Activated CD4-positive, alpha-beta T cell treated with anti-CD3 and anti-CD28 coated beads for 36 hours (primary cell): ENCODE data around the gene BRINP2. TPM values are rescaled to one million over a fixed set of nuclear protein-coding genes. Genes with fewer than 3 reads are reported as not detected.

Experiments
- ATAC-seq: fragments of 200-7000 bp; cut with Tn5 transposase; one replicate; pipeline ENCODE4 v1.10.0; 2021; ENCODE audit warnings: mild to moderate bottlenecking, moderate library complexity
- CTCF ChIA-PET: fragments of 350-600 bp; sonication (Branson Sonifier 250); formaldehyde crosslinking; loops from one replicate; lab custom pipeline; 2021; ENCODE audit warnings: antibody characterized with exemption; lab: Charles Lee
- POLR2A ChIA-PET: fragments of 350-600 bp; sonication (Branson Sonifier 250); formaldehyde crosslinking; loops from one replicate; lab custom pipeline; 2021; ENCODE audit warnings: antibody characterized with exemption, inconsistent platforms; lab: Charles Lee
- DNase-seq: peaks from one replicate; pipeline ENCODE4 v3.0.0-alpha.2; 2020
- H3K27ac Mint-ChIP-seq: one replicate; pipeline ENCODE4 v1.8.0; 2021; ENCODE audit warnings: mixed read lengths
- H3K27me3 Mint-ChIP-seq: one replicate; pipeline ENCODE4 v1.8.0; 2021; ENCODE audit warnings: mixed read lengths
- H3K36me3 Mint-ChIP-seq: one replicate; pipeline ENCODE4 v1.8.0; 2021; ENCODE audit warnings: low read depth, mixed read lengths
- H3K4me1 Mint-ChIP-seq: one replicate; pipeline ENCODE4 v1.8.0; 2021; ENCODE audit warnings: mixed read lengths
- H3K4me3 Mint-ChIP-seq: one replicate; pipeline ENCODE4 v1.8.0; 2021; ENCODE audit warnings: mild to moderate bottlenecking, moderate library complexity, mixed read lengths
- H3K9me3 Mint-ChIP-seq: one replicate; pipeline ENCODE4 v1.8.0; 2021; ENCODE audit warnings: low read depth, mixed read lengths
- intact Hi-C, 2 experiments: fragments of 100-400 bp; cut with DNase I in 1 of 2; cut with micrococcal nuclease in 1 of 2; formaldehyde crosslinking; loops; one replicate each; pipeline versions ENCODE4 v1.14.2 to v1.15.1; 2022 to 2024; cut with DNase I, micrococcal nuclease
- total RNA-seq, 2 experiments: library from RNA; stranded (reverse); gene quantifications; one replicate each; pipeline ENCODE4 v1.2.3, GENCODE V29; 2021

The BRINP2 gene
- total RNA-seq, 2 experiments from 2014 or later: not detected

DNA sequence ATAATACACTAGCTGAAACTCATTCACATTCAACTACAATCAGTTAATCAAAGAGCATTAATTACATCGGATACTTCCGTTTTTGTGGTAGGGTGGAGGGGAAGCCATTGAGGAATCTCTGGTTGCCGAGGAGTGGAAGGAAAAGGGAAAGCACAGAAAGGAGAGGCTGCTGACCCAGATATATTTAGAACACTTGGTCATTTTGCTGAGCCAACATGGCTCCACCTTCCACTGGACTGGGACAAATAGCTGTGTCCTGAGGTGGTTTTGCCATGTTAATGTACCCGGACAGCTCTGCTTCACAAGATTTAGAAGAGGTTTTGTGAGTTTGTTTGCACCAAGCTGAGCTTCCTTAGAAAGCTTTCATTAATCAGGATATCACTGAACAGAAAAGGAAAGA is 32.4 kb upstream of the BRINP2 start:
- ChIA-PET POLR2A (no interaction called here), CTCF (no interaction called here)
- Mint-ChIP-seq H3K36me3 (no peaks in the 10 kb centered on the region), H3K9me3 (no peaks in the 10 kb centered on the region), H3K4me1 (no peaks in the 10 kb centered on the region), H3K4me3 (no peak overlapping the region), H3K27me3 (peaks cover 4% of the 10 kb centered on the region), H3K27ac (no peak overlapping the region)
- no peak for DNase-seq
- ATAC-seq: no peak
- intact Hi-C loops: no loop called here

GRCh38 chr1:177142010-177142409 is 28.7 kb upstream of the BRINP2 start:
- DNase-seq (no peak), ATAC-seq (no peak)
- no peaks in the 10 kb centered on the region for H3K9me3 Mint-ChIP-seq
- no peak overlapping the region for H3K27ac Mint-ChIP-seq
- intact Hi-C loops: no loop called here
- ChIA-PET CTCF (no interaction called here), POLR2A (no interaction called here)
- no peak overlapping the region for H3K4me3 Mint-ChIP-seq
- peaks cover 4% of the 10 kb centered on the region for H3K27me3 Mint-ChIP-seq
- no peaks in the 10 kb centered on the region for H3K36me3 Mint-ChIP-seq
- H3K4me1 Mint-ChIP-seq: no peaks in the 10 kb centered on the region

DNA sequence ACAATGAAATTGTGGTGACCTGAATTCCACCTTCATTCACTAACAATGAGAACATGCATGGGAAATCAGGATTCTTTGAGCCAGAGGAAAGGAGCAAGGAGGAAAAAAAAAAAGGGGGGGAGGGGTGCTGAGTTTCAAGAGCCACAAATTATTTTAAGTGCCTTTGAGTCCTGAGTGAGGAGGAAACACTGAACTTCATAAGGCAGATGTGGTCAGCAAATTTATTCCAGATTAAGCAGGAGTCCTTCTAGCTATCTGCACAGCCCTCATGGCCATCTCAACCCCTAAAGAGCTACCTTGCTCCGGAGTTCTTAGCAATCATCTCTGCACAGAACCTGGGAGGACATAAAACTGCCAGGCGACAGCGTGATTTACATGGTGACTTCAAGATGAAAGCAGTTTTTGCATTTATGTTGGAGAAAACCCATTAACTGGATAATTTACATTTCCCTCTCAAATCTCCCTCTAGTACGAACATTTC is 27.9 kb upstream of the BRINP2 start:
- Mint-ChIP-seq H3K4me3 (no peak overlapping the region), H3K27ac (no peak overlapping the region), H3K27me3 (peaks cover 4% of the 10 kb centered on the region), H3K9me3 (no peaks in the 10 kb centered on the region), H3K4me1 (no peaks in the 10 kb centered on the region), H3K36me3 (no peaks in the 10 kb centered on the region)
- intact Hi-C loops: no loop called here
- ChIA-PET CTCF (no interaction called here), POLR2A (no interaction called here)
- ATAC-seq: no peak
- DNase-seq: no peak

GRCh38 chr1:177145106-177146070 is 25.4 kb upstream of the BRINP2 start:
- intact Hi-C loops: no loop called here
- Mint-ChIP-seq H3K9me3 (peaks cover 2% of the 10 kb centered on the region), H3K4me1 (no peaks in the 10 kb centered on the region), H3K27me3 (peaks cover 7% of the 10 kb centered on the region), H3K4me3 (no peak overlapping the region), H3K27ac (no peak overlapping the region), H3K36me3 (no peaks in the 10 kb centered on the region)
- ATAC-seq (no peak), DNase-seq (no peak)
- ChIA-PET POLR2A (no interaction called here), CTCF (interaction anchor here (0.7 kb wide), 1 partner anchor 36 kb away, joined by 3 read pairs; no protein-coding TSS in a partner anchor)

- Mint-ChIP-seq H3K4me1 (no peaks in the 10 kb centered on the region), H3K4me3 (no peak overlapping the region), H3K9me3 (peaks cover 2% of the 10 kb centered on the region), H3K36me3 (no peaks in the 10 kb centered on the region), H3K27me3 (peaks cover 8% of the 10 kb centered on the region), H3K27ac (no peak overlapping the region)
- ChIA-PET CTCF (no interaction called here), POLR2A (no interaction called here)
- DNase-seq: no peak
- intact Hi-C loops: no loop called here
- no peak for ATAC-seq
Measured at GRCh38 chr1:177146499-177146898, 24.3 kb upstream of the BRINP2 start.

GRCh38 chr1:177162243-177162642 is 8.5 kb upstream of the BRINP2 start:
- peaks cover 24% of the 10 kb centered on the region for H3K27me3 Mint-ChIP-seq
- ChIA-PET POLR2A (no interaction called here), CTCF (no interaction called here)
- no peak overlapping the region for H3K4me3 Mint-ChIP-seq
- H3K36me3 Mint-ChIP-seq: no peaks in the 10 kb centered on the region
- H3K27ac Mint-ChIP-seq: no peak overlapping the region
- peaks cover 4% of the 10 kb centered on the region for H3K4me1 Mint-ChIP-seq
- intact Hi-C loops: no loop called here
- H3K9me3 Mint-ChIP-seq: no peaks in the 10 kb centered on the region
- no peak for DNase-seq
- no peak for ATAC-seq

DNA sequence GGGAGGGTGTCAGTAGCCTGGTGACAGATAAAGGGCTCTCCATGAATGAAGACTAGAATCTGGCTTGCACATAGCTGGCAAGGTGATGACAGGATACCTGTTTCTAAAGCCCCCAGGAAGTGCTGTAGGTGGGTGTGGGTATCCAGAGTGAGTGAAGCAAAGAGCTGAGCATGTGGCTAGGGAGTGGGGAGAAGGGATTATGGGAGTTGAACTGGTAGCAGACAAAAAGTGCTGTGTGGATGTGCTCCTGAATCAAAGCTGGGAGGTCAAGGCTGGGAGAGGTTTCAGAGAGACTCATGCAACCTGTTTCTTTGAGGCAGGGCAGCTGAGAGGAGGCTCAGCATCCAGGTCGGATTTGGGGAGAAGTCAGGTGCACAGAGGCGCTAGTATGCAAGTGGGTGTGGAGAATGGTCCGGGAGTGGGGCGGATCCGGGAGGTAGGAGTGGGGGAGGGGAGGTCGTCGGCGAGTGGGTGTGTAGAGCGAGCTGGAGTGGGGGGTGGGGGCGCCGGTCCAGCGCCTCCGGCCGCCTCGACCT is 6.8 kb upstream of the BRINP2 start:
- CTCF ChIA-PET: interaction anchor here (0.5 to 0.8 kb wide), 2 partner anchors 16 to 33 kb away, joined by 3 read pairs; no protein-coding TSS in a partner anchor
- Mint-ChIP-seq H3K27ac (no peak overlapping the region), H3K4me3 (no peak overlapping the region), H3K27me3 (peaks cover 24% of the 10 kb centered on the region), H3K9me3 (no peaks in the 10 kb centered on the region), H3K4me1 (peaks cover 4% of the 10 kb centered on the region), H3K36me3 (no peaks in the 10 kb centered on the region)
- POLR2A ChIA-PET: no interaction called here
- intact Hi-C loops: no loop called here
- no peak for DNase-seq
- no peak for ATAC-seq

DNA sequence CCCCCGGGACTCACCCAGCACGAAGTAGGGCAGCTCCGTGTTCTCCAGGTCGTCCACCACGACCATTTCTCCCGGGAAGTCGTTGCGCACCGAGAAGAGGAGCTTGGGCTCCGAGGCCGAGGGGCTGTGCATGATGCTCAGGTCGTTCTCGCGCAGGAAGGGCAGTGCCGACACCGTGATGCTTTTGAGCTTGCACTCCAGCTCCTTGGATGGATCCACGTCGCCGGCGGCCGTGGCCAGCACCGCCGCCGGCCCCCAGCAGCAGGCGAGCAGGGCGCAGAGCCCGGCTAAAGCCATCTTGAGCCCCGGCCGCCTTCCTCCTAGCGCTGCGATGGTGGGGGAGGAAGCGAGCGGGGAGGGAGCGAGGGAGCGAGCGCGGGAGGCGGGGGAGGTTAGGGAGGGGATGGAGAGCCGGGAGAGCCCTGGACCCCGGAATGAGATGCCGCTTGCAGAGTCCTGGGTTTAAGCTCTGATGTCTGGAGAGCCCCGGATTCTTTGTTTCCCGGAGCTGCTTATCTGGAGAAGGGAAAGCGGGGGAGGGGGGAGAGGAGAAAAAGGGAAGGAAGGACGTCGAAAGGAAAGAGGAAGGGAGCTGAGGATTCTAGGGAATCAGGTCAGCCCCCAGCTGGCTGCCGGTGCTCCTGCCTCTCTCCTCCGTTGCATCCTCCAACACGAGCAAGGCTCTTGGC is 6.2 kb upstream of the BRINP2 start, which contains the start of gene ASTN1:
TSS of gene ASTN1 (minus strand) at position 333 of the 689 bp plus-strand sequence. CDS start at position 297, 36 bp downstream.
- CTCF ChIA-PET: no interaction called here

GRCh38 chr1:177165069-177165439 is 5.7 kb upstream of the BRINP2 start:
- no peak overlapping the region for H3K4me3 Mint-ChIP-seq
- peaks cover 4% of the 10 kb centered on the region for H3K4me1 Mint-ChIP-seq
- no peaks in the 10 kb centered on the region for H3K9me3 Mint-ChIP-seq
- H3K27me3 Mint-ChIP-seq: peaks cover 24% of the 10 kb centered on the region
- no peaks in the 10 kb centered on the region for H3K36me3 Mint-ChIP-seq
- ATAC-seq (no peak), DNase-seq (no peak)
- ChIA-PET CTCF (no interaction called here), POLR2A (interaction anchor here (0.7 kb wide), 1 partner anchor 839 kb away, joined by 3 read pairs; no protein-coding TSS in a partner anchor)
- no peak overlapping the region for H3K27ac Mint-ChIP-seq
- intact Hi-C loops: no loop called here

More for the DNA sequence above, 6.2 kb upstream of the BRINP2 start, which contains the start of gene ASTN1:
- POLR2A ChIA-PET: no interaction called here
- H3K36me3 Mint-ChIP-seq: no peaks in the 10 kb centered on the region
- H3K27ac Mint-ChIP-seq: no peak within 1 kb of the TSS
- no peaks in the 10 kb centered on the region for H3K9me3 Mint-ChIP-seq
- ATAC-seq: no peak
- peaks cover 4% of the 10 kb centered on the region for H3K4me1 Mint-ChIP-seq
- intact Hi-C loops: no loop called here
- no peak within 1 kb of the TSS for H3K4me3 Mint-ChIP-seq
- DNase-seq: no peak
- H3K27me3 Mint-ChIP-seq: peaks cover 24% of the 10 kb centered on the region

DNA sequence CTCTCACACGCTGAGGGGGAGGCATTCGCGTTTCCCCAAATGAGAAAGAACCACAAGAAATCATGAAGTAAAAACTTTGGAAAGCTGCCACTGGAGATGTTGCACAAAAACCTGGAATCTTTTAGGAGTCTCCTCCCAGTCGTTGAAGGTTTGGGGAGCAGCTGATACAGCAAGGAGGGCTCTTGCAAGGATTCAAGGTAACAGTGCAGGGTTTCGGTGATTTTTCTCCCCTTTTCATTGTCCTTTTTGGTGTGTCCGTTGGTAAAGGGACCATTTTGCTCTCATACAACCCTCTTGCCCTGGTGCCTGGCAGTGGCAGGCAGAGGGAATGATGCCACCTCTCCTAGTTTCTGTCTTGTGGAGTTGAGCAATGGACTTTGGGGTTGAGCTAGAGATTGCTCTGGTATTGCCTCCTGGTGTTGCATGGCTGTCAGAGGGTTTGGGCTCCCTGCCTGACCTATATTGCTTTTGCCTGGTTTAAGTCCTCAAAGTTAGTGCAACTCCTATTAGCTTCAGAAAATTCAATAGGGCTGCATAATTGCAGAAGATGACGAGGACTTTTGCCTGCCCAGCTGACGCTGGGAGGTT is 872 bp downstream of the BRINP2 start:
- CTCF ChIA-PET: no interaction called here
- Mint-ChIP-seq H3K27ac (no peak overlapping the region), H3K9me3 (no peaks in the 10 kb centered on the region)

GRCh38 chr1:177172272-177172671 is 1.5 kb downstream of the BRINP2 start:
- intact Hi-C loops: no loop called here
- POLR2A ChIA-PET: no interaction called here
- CTCF ChIA-PET: no interaction called here
- Mint-ChIP-seq H3K4me1 (no peaks in the 10 kb centered on the region), H3K4me3 (no peak overlapping the region), H3K27me3 (peaks cover 5% of the 10 kb centered on the region), H3K9me3 (no peaks in the 10 kb centered on the region), H3K36me3 (no peaks in the 10 kb centered on the region), H3K27ac (no peak overlapping the region)
- ATAC-seq (no peak), DNase-seq (no peak)

More for the DNA sequence above, 872 bp downstream of the BRINP2 start:
- DNase-seq: no peak
- H3K4me1 Mint-ChIP-seq: no peaks in the 10 kb centered on the region
- no peak overlapping the region for H3K4me3 Mint-ChIP-seq
- intact Hi-C loops: no loop called here
- no peaks in the 10 kb centered on the region for H3K36me3 Mint-ChIP-seq
- POLR2A ChIA-PET: no interaction called here
- no peak for ATAC-seq
- H3K27me3 Mint-ChIP-seq: peaks cover 5% of the 10 kb centered on the region
